ENCODE results near the gene IL10RA. TPM values are rescaled to one million over a fixed set of nuclear protein-coding genes. Genes with fewer than 3 reads are reported as not detected.

Gene IL10RA
- 0.46 and 0.87 TPM in 2 replicates for total RNA-seq

- H3K4me3 ChIP-seq (ENCODE audit: low read depth, low read length), result peak within 1 kb of the TSS; percentile 64
- no peak for DNase-seq (ENCODE audit: low read depth)
- no peak for TF ChIP-seq CTCF (conservative IDR thresholded peaks at IDR 0.05; ENCODE audit: low read depth, low read length)
Observed at GRCh38 chr11:117985953-117986887, at the start of gene IL10RA. TSS of gene IL10RA (plus strand) at chr11:117986394. CDS start at chr11:117986468, 74 bp downstream.

- H3K4me3 ChIP-seq (ENCODE audit: low read depth, low read length), result no peak overlapping the region
- DNase-seq (ENCODE audit: low read depth), result no peak
- no peak for TF ChIP-seq CTCF (conservative IDR thresholded peaks at IDR 0.05; ENCODE audit: low read depth, low read length)
Observed at GRCh38 chr11:117936973-117937372, 49.2 kb upstream of the IL10RA start.

GRCh38 chr11:117940736-117941135, 45.5 kb upstream of the IL10RA start:
- no peak overlapping the region for H3K4me3 ChIP-seq (ENCODE audit: low read depth, low read length)
- TF ChIP-seq CTCF (conservative IDR thresholded peaks at IDR 0.05; ENCODE audit: low read depth, low read length), result no peak
- DNase-seq (ENCODE audit: low read depth), result no peak

GRCh38 chr11:117941163-117941707, 45.0 kb upstream of the IL10RA start:
- no peak for DNase-seq (ENCODE audit: low read depth)
- TF ChIP-seq CTCF (conservative IDR thresholded peaks at IDR 0.05; ENCODE audit: low read depth, low read length), result no peak
- no peak overlapping the region for H3K4me3 ChIP-seq (ENCODE audit: low read depth, low read length)

GRCh38 chr11:117941976-117942654, 44.1 kb upstream of the IL10RA start:
- no peak overlapping the region for H3K4me3 ChIP-seq (ENCODE audit: low read depth, low read length)
- no peak for TF ChIP-seq CTCF (conservative IDR thresholded peaks at IDR 0.05; ENCODE audit: low read depth, low read length)

GRCh38 chr11:117944554-117944953, 41.6 kb upstream of the IL10RA start:
- H3K4me3 ChIP-seq (ENCODE audit: low read depth, low read length), result no peak overlapping the region
- DNase-seq (ENCODE audit: low read depth), result no peak
- TF ChIP-seq CTCF (conservative IDR thresholded peaks at IDR 0.05; ENCODE audit: low read depth, low read length), result no peak

More at GRCh38 chr11:117941976-117942654, 44.1 kb upstream of the IL10RA start:
- DNase-seq (ENCODE audit: low read depth), result no peak

All from epithelial cell of proximal tubule (primary cell).